Small intestine (tissue), 7 donors: ENCODE results near the gene TNFRSF19. TPM values are rescaled to one million over a fixed set of nuclear protein-coding genes. Genes with fewer than 3 reads are reported as not detected.

Source experiments
- DNase-seq, 2 donors: peaks; one replicate each; pipeline versions ENCODE4 v3.0.0 to v3.0.0-alpha.2; 2013
- FAIRE-seq: peaks from 2 replicates; lab custom pipeline; 2012; peaks lifted over from hg19 to GRCh38; lab: Jason Lieb, UNC
- H3K27ac ChIP-seq, 3 donors: one replicate each; pipeline ENCODE4 v1.5.1; 2013; ENCODE audit warnings: low read length in 2 of 3, mild to moderate bottlenecking in 2 of 3, control low read depth in 1 of 3, inconsistent platforms in 1 of 3, low read depth in 1 of 3, moderate library complexity in 1 of 3
- H3K27me3 ChIP-seq, 3 donors: one replicate each; pipeline ENCODE4 v1.6.1; 2013; ENCODE audit warnings: low read length in 3 of 3, inconsistent platforms in 1 of 3; ENCODE audit not compliant: control insufficient read depth in 3 of 3, insufficient read depth in 3 of 3
- H3K36me3 ChIP-seq, 3 donors: one replicate each; pipeline ENCODE4 v1.6.1; 2013; ENCODE audit warnings: low read length in 3 of 3, inconsistent platforms in 1 of 3, low read depth in 1 of 3, mild to moderate bottlenecking in 1 of 3, moderate library complexity in 1 of 3; ENCODE audit not compliant: control insufficient read depth in 3 of 3, insufficient read depth in 2 of 3
- H3K4me1 ChIP-seq, 3 donors: one replicate each; pipeline ENCODE4 v1.6.1; 2013; ENCODE audit warnings: low read length in 2 of 3, inconsistent platforms in 1 of 3, low read depth in 1 of 3, mild to moderate bottlenecking in 1 of 3, moderate library complexity in 1 of 3; ENCODE audit not compliant: control insufficient read depth in 3 of 3, insufficient read depth in 2 of 3
- H3K4me3 ChIP-seq, 3 donors: one replicate each; pipeline ENCODE4 v1.5.1; 2013; ENCODE audit warnings: low read length in 3 of 3, control low read depth in 1 of 3, inconsistent platforms in 1 of 3, low read depth in 1 of 3, mild to moderate bottlenecking in 1 of 3, moderate library complexity in 1 of 3
- H3K9me3 ChIP-seq, 2 donors: one replicate each; pipeline ENCODE4 v1.6.1; 2013; ENCODE audit warnings: low read depth in 1 of 2, low read length in 1 of 2; ENCODE audit not compliant: control insufficient read depth in 2 of 2, insufficient read depth in 1 of 2
- WGBS, 3 donors: extraction: QIAGEN DNeasy Blood & Tissue Kit; methylation state at CpG; one replicate each; pipeline ENCODE4 v1.1.7; 2013; 5-methylcytosine and 5-hydroxymethylcytosine counted together
- polyA plus RNA-seq, 4 donors: library from polyadenylated mRNA; stranded (reverse) in 3 of 4; unstranded in 1 of 4; fragments of 200-250 nt in 3 of 4; fragments of 120-200 nt in 1 of 4; gene quantifications; one replicate each; pipeline versions ENCODE4 v1.2.1 to v1.2.3, GENCODE V29; 2013
- donor health status: healthy with polysubstance abuse.
- donor health status: control.
- donor health status: control.
- donor health status: Bipolar disorder and iron deficiency.
- donor health status: healthy.

The TNFRSF19 gene
- polyA plus RNA-seq, 4 donors, result 1.4 to 2.6 TPM; not detected in 2

DNA sequence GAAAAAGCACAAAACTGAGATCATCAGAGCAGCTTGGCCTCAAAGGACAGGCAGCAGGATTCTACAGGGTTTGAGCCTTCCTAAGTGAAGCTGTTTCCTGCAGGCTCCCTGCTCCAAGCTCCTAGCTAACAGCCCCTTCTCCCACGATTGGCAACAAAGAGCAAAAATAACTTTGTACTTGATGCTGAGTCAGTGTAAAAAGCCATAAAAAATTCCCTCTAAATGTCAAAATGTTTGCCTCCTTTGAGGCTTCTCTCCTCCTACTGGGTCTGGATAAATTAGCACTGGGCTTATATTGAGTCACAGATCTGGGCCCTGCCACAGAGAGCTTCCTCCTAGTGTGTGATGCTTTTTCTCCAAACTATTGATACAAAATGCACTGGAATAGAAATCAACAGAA, 153.3 kb downstream of the TNFRSF19 start:
- no peak for FAIRE-seq
- Histone ChIP-seq H3K4me3 (no peak overlapping the region), H3K4me1 (no peaks in the 10 kb centered on the region)

DNA sequence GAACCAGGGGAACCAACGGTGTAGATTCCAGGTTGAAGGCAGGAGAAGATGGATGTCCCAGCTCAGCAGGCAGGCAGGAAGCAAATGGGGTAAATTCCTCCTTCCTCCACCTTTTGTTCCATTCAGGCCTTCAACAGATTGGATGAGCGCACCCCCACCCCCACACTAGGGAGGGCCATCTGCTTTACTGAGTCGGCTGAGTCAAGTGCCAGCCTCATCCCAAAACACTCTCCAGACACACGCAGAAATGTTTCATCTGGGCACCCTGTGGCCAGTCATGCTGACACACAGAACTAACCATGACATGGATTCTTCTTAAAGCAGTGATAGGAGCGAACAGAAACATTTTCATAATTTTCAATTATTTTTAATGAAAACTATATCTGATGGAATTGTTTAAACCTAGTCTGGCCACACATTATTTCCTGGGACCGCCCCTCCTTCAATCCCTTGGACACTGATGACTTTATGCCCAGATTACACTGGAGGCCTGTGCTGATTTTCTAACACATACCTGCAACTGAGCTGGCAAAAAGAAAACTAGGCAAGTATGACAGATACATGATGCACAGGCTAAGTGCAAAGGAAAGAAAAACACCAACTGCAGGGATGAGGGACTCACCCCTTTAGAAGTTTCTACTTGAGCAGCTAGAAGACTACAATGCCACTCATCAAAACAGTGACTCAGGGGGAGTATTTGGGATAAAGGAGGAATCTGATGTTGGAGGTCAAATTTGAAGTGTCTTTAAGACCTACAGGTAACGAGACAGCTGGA, 154.2 kb downstream of the TNFRSF19 start:
- no peaks in the 10 kb centered on the region for H3K27me3 ChIP-seq
- no peaks in the 10 kb centered on the region for H3K9me3 ChIP-seq
- H3K4me1 ChIP-seq, result no peaks in the 10 kb centered on the region
- no peak overlapping the region for H3K4me3 ChIP-seq
- DNase-seq, result no peak
- FAIRE-seq, result no peak
- H3K27ac ChIP-seq, result no peak overlapping the region
- H3K36me3 ChIP-seq, result peaks cover 0 to 4% (median 2%) of the 10 kb centered on the region in 3 donors
- WGBS, 3 donors, result 88 to 89% (median 88%) methylated on average over 6 to 7 of the region's 7 CpGs

More for the DNA sequence above, 153.3 kb downstream of the TNFRSF19 start:
- WGBS, 3 donors, result 42 to 68% (median 50%) methylated on average over 1 of the region's 1 CpG
- no peak overlapping the region for H3K27ac ChIP-seq
- H3K27me3 ChIP-seq, result no peaks in the 10 kb centered on the region
- no peak for DNase-seq
- H3K9me3 ChIP-seq, result no peaks in the 10 kb centered on the region
- no peaks in the 10 kb centered on the region for H3K36me3 ChIP-seq

Other genes with a start within 250 kb of the TNFRSF19 start
- gene SACS, start 136.7 kb upstream of the TNFRSF19 start, polyA plus RNA-seq, result 1 to 10 TPM in 2 of 4 donors, under 1 TPM in 2; 0.67 to 2.7 (median 1.1) TPM